ENCODE data around the gene CYP4A22.

CYP4A22 gene

GRCh38 chr1:47196622-47197021 lies 59.4 kb downstream of the CYP4A22 start:
- no peak for TF ChIP-seq CTCF (IDR thresholded peaks at IDR 0.05; ENCODE audit: low read length, missing control alignments)
- DNase-seq (ENCODE audit: low read depth), result no peak
- H3K4me3 ChIP-seq (replicated peaks; ENCODE audit: low read depth, low read length), result no peak overlapping the region

- H3K4me3 ChIP-seq (replicated peaks; ENCODE audit: low read depth, low read length), result no peak overlapping the region
- no peak for DNase-seq (ENCODE audit: low read depth)
- no peak for TF ChIP-seq CTCF (IDR thresholded peaks at IDR 0.05; ENCODE audit: low read length, missing control alignments)
Measured at GRCh38 chr1:47198214-47198613, 61.0 kb downstream of the CYP4A22 start.

Data from fibroblast of pulmonary artery (primary cell).